ENCODE measurements around the gene HES2. TPM values are rescaled to one million over a fixed set of nuclear protein-coding genes. Genes with fewer than 3 reads are reported as not detected.

Gene HES2
- total and polyA plus RNA-seq, 12 donors: 0.04 to 0.18 (median 0.10) TPM; not detected in 7

- Histone ChIP-seq H3K9me3 (replicated peaks in 1 of 3) (no peaks in the 10 kb centered on the region), H3K4me1 (replicated peaks in 1 of 2) (peaks cover 21 to 38% of the 10 kb centered on the region in 2 donors), H3K27ac (no peak within 1 kb of the TSS), H3K4me3 (peak within 1 kb of the TSS in 1 of 4 donors; percentile 13), H3K27me3 (peaks cover 34% of the 10 kb centered on the region), H3K36me3 (replicated peaks in 1 of 2) (no peaks in the 10 kb centered on the region)
- 6 to 13% (median 11%) methylated on average over 7 to 99 of the region's 99 CpGs for WGBS, 4 donors
- TF ChIP-seq POLR2A (IDR thresholded peaks at IDR 0.05): no peak
- DNase-seq: no peak
- intact Hi-C loops (cut with DNase I): no loop called here
Observed at GRCh38 chr1:6424619-6425593, 5.2 kb upstream of the HES2 start, which contains the start of gene ESPN. TSS of gene ESPN (plus strand) at chr1:6424776. CDS start at chr1:6424956, 180 bp downstream.

- Histone ChIP-seq H3K27me3 (peaks cover 42% of the 10 kb centered on the region), H3K9me3 (replicated peaks in 1 of 3) (no peaks in the 10 kb centered on the region), H3K27ac (no peak overlapping the region), H3K4me1 (replicated peaks in 1 of 2) (peaks cover 28 to 46% of the 10 kb centered on the region in 2 donors), H3K4me3 (peak overlapping the region in 1 of 4 donors; percentile 13), H3K36me3 (replicated peaks in 1 of 2) (no peaks in the 10 kb centered on the region)
- intact Hi-C loops (cut with DNase I): no loop called here
- TF ChIP-seq CTCF (IDR thresholded peaks at IDR 0.05) (no peak), POLR2A (IDR thresholded peaks at IDR 0.05) (no peak)
- DNase-seq: no peak
- 4 to 8% (median 6%) methylated on average over 15 to 35 of the region's 35 CpGs for WGBS, 4 donors
Observed at GRCh38 chr1:6424000-6424565, 4.4 kb upstream of the HES2 start.

GRCh38 chr1:6423321-6423999, 3.7 kb upstream of the HES2 start:
- TF ChIP-seq CTCF (IDR thresholded peaks at IDR 0.05) (peak; percentile 40 to 60 (median 52)), POLR2A (IDR thresholded peaks at IDR 0.05) (no peak)
- peaks cover 49% of the 10 kb centered on the region for H3K27me3 ChIP-seq
- no peak overlapping the region for H3K27ac ChIP-seq
- DNase-seq: peak in 6 of 7 donors; percentile 58 to 75 (median 66)
- H3K4me3 ChIP-seq: no peak overlapping the region
- no peaks in the 10 kb centered on the region for H3K36me3 ChIP-seq (replicated peaks in 1 of 2)
- peaks cover 28 to 51% of the 10 kb centered on the region in 2 donors for H3K4me1 ChIP-seq (replicated peaks in 1 of 2)
- H3K9me3 ChIP-seq (replicated peaks in 1 of 3): no peaks in the 10 kb centered on the region
- intact Hi-C loops (cut with DNase I): no loop called here
- WGBS, 4 donors: 3 to 31% (median 6%) methylated on average over 5 to 24 of the region's 24 CpGs

- intact Hi-C loops (cut with DNase I): no loop called here
- TF ChIP-seq POLR2A (IDR thresholded peaks at IDR 0.05): no peak
- H3K9me3 ChIP-seq (replicated peaks in 1 of 3): no peaks in the 10 kb centered on the region
- 69 to 77% (median 77%) methylated on average over 3 to 4 of the region's 4 CpGs for WGBS, 4 donors
- H3K27ac ChIP-seq: no peak overlapping the region
- DNase-seq: no peak
- H3K36me3 ChIP-seq (replicated peaks in 1 of 2): no peaks in the 10 kb centered on the region
- H3K27me3 ChIP-seq: peaks cover 71% of the 10 kb centered on the region
- peaks cover 24 to 46% of the 10 kb centered on the region in 2 donors for H3K4me1 ChIP-seq (replicated peaks in 1 of 2)
- no peak overlapping the region for H3K4me3 ChIP-seq
Observed at GRCh38 chr1:6421266-6421665, 1.5 kb upstream of the HES2 start.

Measured in adrenal gland (tissue), 12 donors.